RPMI8226 (cell line): ENCODE data around the gene TFCP2L1.
A peak's percentile ranks its signal among the peaks of the same experiment; 100 is the strongest.
"Not testable (repeated sequence)": the region's sequence is repeated elsewhere in the genome, so short reads cannot be mapped to it uniquely, and the experiment has no call there.

Experiments
- DNase-seq: peaks from one replicate; pipeline ENCODE4 v3.0.0-alpha.2; 2015

TFCP2L1 gene

GRCh38 chr2:121294881-121295840 lies 10.2 kb upstream of the TFCP2L1 start:
- DNase-seq, result no peak

- DNase-seq, result peak; percentile 68
Observed at GRCh38 chr2:121293450-121294325, 8.7 kb upstream of the TFCP2L1 start.

GRCh38 chr2:121291251-121291580 lies 6.2 kb upstream of the TFCP2L1 start:
- DNase-seq, result no peak

- DNase-seq, result no peak
Observed at GRCh38 chr2:121289271-121289670, 4.3 kb upstream of the TFCP2L1 start.

GRCh38 chr2:121288454-121289231 lies 3.6 kb upstream of the TFCP2L1 start:
- DNase-seq, result no peak

GRCh38 chr2:121287956-121288355 lies 3.0 kb upstream of the TFCP2L1 start:
- DNase-seq, result no peak

- peak; percentile 43 for DNase-seq
Observed at GRCh38 chr2:121287146-121287798, 2.3 kb upstream of the TFCP2L1 start.

- DNase-seq, result no peak
Observed at GRCh38 chr2:121286506-121286905, 1.5 kb upstream of the TFCP2L1 start.

GRCh38 chr2:121285926-121286325 lies 924 bp upstream of the TFCP2L1 start:
- no peak for DNase-seq

GRCh38 chr2:121283670-121284462 lies 1.1 kb downstream of the TFCP2L1 start:
- DNase-seq, result no peak

- DNase-seq, result no peak
Observed at GRCh38 chr2:121282800-121283385, 2.1 kb downstream of the TFCP2L1 start.

GRCh38 chr2:121281694-121282093 lies 3.3 kb downstream of the TFCP2L1 start:
- DNase-seq, result no peak

GRCh38 chr2:121281107-121281506 lies 3.9 kb downstream of the TFCP2L1 start:
- DNase-seq, result no peak

- DNase-seq, result no peak
Observed at GRCh38 chr2:121279476-121280220, 5.4 kb downstream of the TFCP2L1 start.

- no peak for DNase-seq
Observed at GRCh38 chr2:121276341-121276740, 8.7 kb downstream of the TFCP2L1 start.

GRCh38 chr2:121273116-121273515 lies 11.9 kb downstream of the TFCP2L1 start:
- no peak for DNase-seq

- DNase-seq, result no peak
Observed at GRCh38 chr2:121272596-121272995, 12.4 kb downstream of the TFCP2L1 start.

- not testable (repeated sequence) for DNase-seq
Observed at GRCh38 chr2:121269436-121269835, 15.6 kb downstream of the TFCP2L1 start.

GRCh38 chr2:121266543-121267106 lies 18.4 kb downstream of the TFCP2L1 start:
- DNase-seq, result no peak
